GM23248 (cell line): ENCODE results near the gene VPS35L. TPM values are rescaled to one million over a fixed set of nuclear protein-coding genes. Genes with fewer than 3 reads are reported as not detected.

Experiments used
- DNase-seq: peaks from one replicate; pipeline ENCODE4 v3.0.0-alpha.2; 2015
- H2AFZ ChIP-seq: fragments of 200-600 bp; sonication (generic); 2 replicates; pipeline ENCODE4 v1.6.1; 2016; ENCODE audit warnings: antibody characterized with exemption
- H3F3A ChIP-seq: fragments of 200-600 bp; sonication (generic); 2 replicates; pipeline ENCODE4 v1.6.1; 2016; ENCODE audit warnings: mild to moderate bottlenecking, antibody characterized with exemption, mixed run types; ENCODE audit not compliant: insufficient read depth
- H3K27ac ChIP-seq: fragments of 200-600 bp; sonication (generic); 2 replicates; pipeline ENCODE4 v1.5.1; 2016; ENCODE audit warnings: mild to moderate bottlenecking
- H3K27me3 ChIP-seq: fragments of 200-600 bp; sonication (generic); replicated peaks from 2 replicates; pipeline ENCODE4 v1.6.1; 2016; ENCODE audit warnings: mild to moderate bottlenecking; ENCODE audit not compliant: insufficient read depth
- H3K36me3 ChIP-seq: fragments of 200-600 bp; sonication (generic); 2 replicates; pipeline ENCODE4 v1.6.1; 2016; ENCODE audit warnings: low read depth, mild to moderate bottlenecking
- H3K4me1 ChIP-seq: fragments of 200-600 bp; sonication (generic); 2 replicates; pipeline ENCODE4 v1.6.1; 2016; ENCODE audit warnings: mild to moderate bottlenecking; ENCODE audit not compliant: insufficient read depth
- H3K4me2 ChIP-seq: fragments of 200-600 bp; sonication (generic); one replicate; pipeline ENCODE4 v1.6.1; 2016; ENCODE audit warnings: mild to moderate bottlenecking; ENCODE audit not compliant: unreplicated experiment
- H3K4me3 ChIP-seq: fragments of 200-600 bp; sonication (generic); 2 replicates; pipeline ENCODE4 v1.5.1; 2016; ENCODE audit warnings: mild to moderate bottlenecking
- H3K79me2 ChIP-seq: fragments of 200-600 bp; sonication (generic); 2 replicates; pipeline ENCODE4 v1.6.1; 2016; ENCODE audit warnings: mild to moderate bottlenecking; ENCODE audit not compliant: insufficient read depth
- H3K9ac ChIP-seq: fragments of 200-600 bp; sonication (generic); 2 replicates; pipeline ENCODE4 v1.6.1; 2016; ENCODE audit warnings: mild to moderate bottlenecking
- H3K9me2 ChIP-seq: fragments of 200-600 bp; sonication (generic); 2 replicates; pipeline ENCODE4 v1.6.1; 2016; ENCODE audit warnings: mixed run types, mild to moderate bottlenecking, moderate library complexity; ENCODE audit not compliant: insufficient read depth
- H3K9me3 ChIP-seq: fragments of 200-600 bp; sonication (generic); one replicate; pipeline ENCODE4 v1.6.1; 2017; ENCODE audit warnings: low read depth
- H4K20me1 ChIP-seq: fragments of 200-600 bp; sonication (generic); 2 replicates; pipeline ENCODE4 v1.6.0; 2016; ENCODE audit not compliant: insufficient read depth
- EZH2 ChIP-seq: fragments of 200-600 bp; sonication (generic); IDR thresholded peaks from 2 replicates; pipeline ENCODE4 v1.6.1; 2018; ENCODE audit warnings: antibody characterized with exemption, mild to moderate bottlenecking; ENCODE audit not compliant: insufficient read depth, poor library complexity, severe bottlenecking
- EZH2phosphoT487 ChIP-seq: fragments of 200-600 bp; sonication (generic); IDR thresholded peaks from 2 replicates; pipeline ENCODE4 v1.6.1; 2018; ENCODE audit warnings: antibody characterized with exemption, moderate library complexity, mild to moderate bottlenecking, low read depth; ENCODE audit not compliant: insufficient read depth
- WGBS, 2 experiments: methylation state at CpG; one replicate each; pipeline ENCODE4 v1.1.6; 2015 to 2017; ENCODE audit warnings: low lambda C conversion rate in 2 of 2, low coverage in 1 of 2; ENCODE audit errors: missing lambda C conversion rate in 2 of 2; 5-methylcytosine and 5-hydroxymethylcytosine counted together
- in situ Hi-C: fragments of 300-500 bp; cut with MboI; formaldehyde crosslinking; loops from 2 replicates; pipeline ENCODE4 v1.15.0; 2020
- polyA plus RNA-seq: library from polyadenylated mRNA; unstranded; fragments of >200 nt; fragmentation: Nextera tagmentation; extraction: Ambion mirVana; gene quantifications from 2 replicates; pipeline ENCODE4 v1.2.1, GENCODE V29; 2016
- total RNA-seq: library from RNA; depleted of rRNA; stranded (reverse); fragments of >200 nt; shearing (Covaris generic); gene quantifications from 2 replicates; pipeline ENCODE4 v1.2.3, GENCODE V29; 2014

VPS35L gene
- total and polyA plus RNA-seq, 2 experiments from 2014 or later = 19.9 to 58.2 TPM

DNA sequence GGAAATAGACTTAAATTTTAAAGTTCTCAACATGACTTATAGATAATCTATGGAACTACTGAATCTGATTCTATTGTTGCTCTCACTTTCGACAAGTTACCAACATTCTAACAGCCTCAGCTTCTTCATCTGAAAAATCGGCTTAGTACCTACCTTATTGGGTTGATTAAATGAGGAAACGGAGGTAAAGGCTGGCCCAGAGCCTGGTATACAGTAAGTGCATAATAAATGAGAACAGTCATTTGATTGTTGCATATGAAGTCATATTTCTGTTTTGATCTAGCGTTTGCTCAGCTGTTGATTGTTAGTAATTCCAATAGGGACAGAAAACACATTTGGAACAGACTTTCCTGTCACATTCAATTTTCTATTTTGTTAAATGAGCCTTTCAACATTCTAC is 4.6 kb downstream of the VPS35L start:
- H3F3A ChIP-seq = peaks cover 8% of the 10 kb centered on the region
- in situ Hi-C loops = no loop called here
- 78 to 82% methylated on average over 4 of the region's 4 CpGs for WGBS, 2 experiments
- no peak overlapping the region for H3K27ac ChIP-seq
- no peaks in the 10 kb centered on the region for H3K36me3 ChIP-seq
- H3K4me1 ChIP-seq = no peaks in the 10 kb centered on the region
- no peak overlapping the region for H3K4me2 ChIP-seq
- no peaks in the 10 kb centered on the region for H3K9me3 ChIP-seq
- no peaks in the 10 kb centered on the region for H3K9me2 ChIP-seq
- H2AFZ ChIP-seq = no peak overlapping the region
- H3K9ac ChIP-seq = no peak overlapping the region
- no peaks in the 10 kb centered on the region for H4K20me1 ChIP-seq
- peaks cover 66% of the 10 kb centered on the region for H3K79me2 ChIP-seq
- H3K4me3 ChIP-seq = no peak overlapping the region
- DNase-seq = no peak
- no peaks in the 10 kb centered on the region for H3K27me3 ChIP-seq
- TF ChIP-seq EZH2 (no peak), EZH2phosphoT487 (no peak)

- H2AFZ ChIP-seq = no peak overlapping the region
- no peaks in the 10 kb centered on the region for H3K9me2 ChIP-seq
- no peak overlapping the region for H3K9ac ChIP-seq
- no peak overlapping the region for H3K4me2 ChIP-seq
- no peaks in the 10 kb centered on the region for H3K36me3 ChIP-seq
- DNase-seq = no peak
- 98 to 100% methylated on average over 4 of the region's 4 CpGs for WGBS, 2 experiments
- no peak overlapping the region for H3K4me3 ChIP-seq
- H3K27me3 ChIP-seq = no peaks in the 10 kb centered on the region
- H3K4me1 ChIP-seq = no peaks in the 10 kb centered on the region
- H3K27ac ChIP-seq = no peak overlapping the region
- no peaks in the 10 kb centered on the region for H4K20me1 ChIP-seq
- in situ Hi-C loops = no loop called here
- TF ChIP-seq EZH2phosphoT487 (no peak), EZH2 (no peak)
- no peaks in the 10 kb centered on the region for H3F3A ChIP-seq
- H3K79me2 ChIP-seq = peaks cover 44% of the 10 kb centered on the region
- no peaks in the 10 kb centered on the region for H3K9me3 ChIP-seq
These were observed 7.9 kb downstream of the VPS35L start for GRCh38 chr16:19563377-19563776.

DNA sequence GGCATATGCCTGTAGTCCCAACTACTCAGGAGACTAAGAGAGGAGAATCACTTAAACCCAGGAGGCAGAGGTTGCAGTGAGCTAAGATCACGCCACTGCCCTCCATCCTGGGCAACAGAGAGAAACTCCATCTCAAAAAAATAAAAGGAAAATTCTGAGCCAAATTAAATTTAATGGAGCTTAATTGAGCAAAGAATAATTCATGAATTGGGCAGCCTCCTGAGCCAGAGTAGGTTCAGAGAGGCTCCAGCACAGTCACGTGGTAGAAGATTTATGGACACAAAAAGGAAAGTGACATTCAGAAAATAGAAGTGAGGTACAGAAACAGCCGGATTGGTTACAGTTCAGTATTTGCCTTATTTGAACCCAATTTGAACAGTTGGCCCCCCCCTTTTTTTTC is 10.9 kb downstream of the VPS35L start:
- Histone ChIP-seq H3K9me3 (no peaks in the 10 kb centered on the region), H3K9ac (no peak overlapping the region), H3K27me3 (no peaks in the 10 kb centered on the region), H3K4me1 (no peaks in the 10 kb centered on the region), H3K9me2 (no peaks in the 10 kb centered on the region), H4K20me1 (no peaks in the 10 kb centered on the region), H3K4me2 (no peak overlapping the region), H3K27ac (no peak overlapping the region), H3K36me3 (no peaks in the 10 kb centered on the region), H3K79me2 (peaks cover 25% of the 10 kb centered on the region), H3K4me3 (no peak overlapping the region), H3F3A (no peaks in the 10 kb centered on the region), H2AFZ (no peak overlapping the region)
- no peak for DNase-seq
- TF ChIP-seq EZH2phosphoT487 (no peak), EZH2 (no peak)
- 91 to 96% methylated on average over 3 of the region's 3 CpGs for WGBS, 2 experiments
- in situ Hi-C loops = no loop called here

DNA sequence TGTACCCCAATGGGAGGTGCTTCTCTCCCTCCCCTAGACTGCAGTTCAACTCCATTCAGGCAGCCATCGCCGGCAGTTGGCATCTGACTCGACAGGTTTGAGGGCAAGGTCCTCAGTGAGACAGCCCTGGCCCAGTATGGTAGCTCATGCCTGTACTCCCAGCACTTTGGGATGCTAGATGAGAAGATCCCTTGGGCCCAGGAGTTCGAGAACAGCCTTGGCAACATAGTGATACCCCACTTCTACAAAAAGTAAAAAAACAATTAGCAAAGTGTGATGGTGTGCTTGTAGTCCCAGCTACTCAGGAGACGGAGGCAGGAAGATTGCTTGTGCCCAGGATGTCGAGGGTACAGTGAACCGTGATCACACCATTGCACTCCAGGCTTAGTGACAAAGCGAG is 12.1 kb downstream of the VPS35L start:
- Histone ChIP-seq H3K4me3 (no peak overlapping the region), H3F3A (no peaks in the 10 kb centered on the region), H3K4me1 (no peaks in the 10 kb centered on the region), H3K36me3 (no peaks in the 10 kb centered on the region), H3K27me3 (no peaks in the 10 kb centered on the region), H3K9ac (no peak overlapping the region), H3K27ac (no peak overlapping the region), H3K4me2 (no peak overlapping the region), H3K9me3 (no peaks in the 10 kb centered on the region), H4K20me1 (no peaks in the 10 kb centered on the region), H3K79me2 (peaks cover 13% of the 10 kb centered on the region), H2AFZ (no peak overlapping the region), H3K9me2 (no peaks in the 10 kb centered on the region)
- 95% methylated on average over 8 of the region's 8 CpGs for WGBS, 2 experiments
- in situ Hi-C loops = no loop called here
- TF ChIP-seq EZH2phosphoT487 = no peak
- TF ChIP-seq EZH2 = no peak
- DNase-seq = no peak

GRCh38 chr16:19573997-19574396 is 18.5 kb downstream of the VPS35L start:
- H3K4me3 ChIP-seq = no peak overlapping the region
- H2AFZ ChIP-seq = no peak overlapping the region
- no peak for DNase-seq
- no peaks in the 10 kb centered on the region for H3K9me2 ChIP-seq
- in situ Hi-C loops = no loop called here
- no peak overlapping the region for H3K4me2 ChIP-seq
- H3K9ac ChIP-seq = no peak overlapping the region
- H3K79me2 ChIP-seq = no peaks in the 10 kb centered on the region
- H4K20me1 ChIP-seq = no peaks in the 10 kb centered on the region
- no peaks in the 10 kb centered on the region for H3K27me3 ChIP-seq
- no peaks in the 10 kb centered on the region for H3F3A ChIP-seq
- H3K4me1 ChIP-seq = no peaks in the 10 kb centered on the region
- no peaks in the 10 kb centered on the region for H3K9me3 ChIP-seq
- TF ChIP-seq EZH2 (no peak), EZH2phosphoT487 (no peak)
- no peak overlapping the region for H3K27ac ChIP-seq
- 90 to 91% methylated on average over 9 of the region's 9 CpGs for WGBS, 2 experiments
- H3K36me3 ChIP-seq = peaks cover 21% of the 10 kb centered on the region
